BJ (cell line): ENCODE data around the gene ADGRE2. TPM values are rescaled to one million over a fixed set of nuclear protein-coding genes. Genes with fewer than 3 reads are reported as not detected.
"Not testable (repeated sequence)": the region's sequence is repeated elsewhere in the genome, so short reads cannot be mapped to it uniquely, and the experiment has no call there.

Experiments used
- CTCF ChIA-PET: fragments of 350-600 bp; formaldehyde crosslinking; extraction: SDS; loops from one replicate; lab custom pipeline; 2021; ENCODE audit warnings: antibody characterized with exemption, inconsistent platforms; lab: Yijun Ruan, JAX
- POLR2A ChIA-PET: fragments of 300-600 bp; sonication (Branson Sonifier 250); formaldehyde crosslinking; extraction: SDS; loops from one replicate; lab custom pipeline; 2021; ENCODE audit warnings: antibody characterized with exemption; lab: Charles Lee
- DNase-seq: peaks from one replicate; pipeline ENCODE4 v3.0.0-alpha.2; 2011; ENCODE audit warnings: low read depth
- H3K27me3 ChIP-seq: 2 replicates; pipeline ENCODE4 v1.6.0; 2011; ENCODE audit warnings: low read length; ENCODE audit not compliant: control insufficient read depth, insufficient read depth
- H3K36me3 ChIP-seq: 2 replicates; pipeline ENCODE4 v1.5.1; 2011; ENCODE audit warnings: low read length; ENCODE audit not compliant: control insufficient read depth, insufficient read depth
- H3K4me3 ChIP-seq: 2 replicates; pipeline ENCODE4 v1.5.1; 2011; ENCODE audit warnings: low read depth, mild to moderate bottlenecking, control low read depth, low read length
- polyA plus RNA-seq: library from polyadenylated mRNA; depleted of rRNA; stranded (reverse); fragments of >200 nt; gene quantifications from 2 replicates; pipeline ENCODE4 v1.2.3, GENCODE V29; 2011
- TF ChIP-seq, protein P1 (sequence below): IDR thresholded peaks from 2 replicates; pipeline ENCODE4 v1.5.1; 2011; ENCODE audit warnings: low read depth, mild to moderate bottlenecking, control low read depth, inconsistent platforms, low read length, moderate library complexity; ENCODE audit not compliant: insufficient read depth

The ADGRE2 gene
- polyA plus RNA-seq, 1 experiment: 0.72 TPM

DNA sequence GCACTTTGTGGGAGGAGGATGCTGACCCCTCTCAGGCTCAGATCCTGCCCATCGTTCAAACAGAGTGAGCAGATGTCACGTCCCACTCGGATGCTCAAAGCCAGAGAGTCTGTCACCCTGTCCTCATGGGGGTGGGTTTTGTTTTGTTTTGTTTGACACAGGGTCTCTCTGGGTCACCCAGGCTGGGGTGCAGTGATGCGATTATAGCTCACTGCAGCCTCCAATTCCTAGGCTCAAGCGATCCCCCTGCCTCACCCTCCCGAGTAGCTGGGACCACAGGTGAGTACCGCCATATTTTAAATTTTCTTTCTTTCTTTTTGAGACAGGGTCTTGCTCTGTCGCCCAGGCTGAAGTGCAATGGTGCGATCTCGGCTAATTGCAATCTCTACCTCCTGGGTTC, 4.0 kb downstream of the ADGRE2 start:
- ChIA-PET CTCF (no interaction called here), POLR2A (no interaction called here)
- TF ChIP-seq, protein P1, sequence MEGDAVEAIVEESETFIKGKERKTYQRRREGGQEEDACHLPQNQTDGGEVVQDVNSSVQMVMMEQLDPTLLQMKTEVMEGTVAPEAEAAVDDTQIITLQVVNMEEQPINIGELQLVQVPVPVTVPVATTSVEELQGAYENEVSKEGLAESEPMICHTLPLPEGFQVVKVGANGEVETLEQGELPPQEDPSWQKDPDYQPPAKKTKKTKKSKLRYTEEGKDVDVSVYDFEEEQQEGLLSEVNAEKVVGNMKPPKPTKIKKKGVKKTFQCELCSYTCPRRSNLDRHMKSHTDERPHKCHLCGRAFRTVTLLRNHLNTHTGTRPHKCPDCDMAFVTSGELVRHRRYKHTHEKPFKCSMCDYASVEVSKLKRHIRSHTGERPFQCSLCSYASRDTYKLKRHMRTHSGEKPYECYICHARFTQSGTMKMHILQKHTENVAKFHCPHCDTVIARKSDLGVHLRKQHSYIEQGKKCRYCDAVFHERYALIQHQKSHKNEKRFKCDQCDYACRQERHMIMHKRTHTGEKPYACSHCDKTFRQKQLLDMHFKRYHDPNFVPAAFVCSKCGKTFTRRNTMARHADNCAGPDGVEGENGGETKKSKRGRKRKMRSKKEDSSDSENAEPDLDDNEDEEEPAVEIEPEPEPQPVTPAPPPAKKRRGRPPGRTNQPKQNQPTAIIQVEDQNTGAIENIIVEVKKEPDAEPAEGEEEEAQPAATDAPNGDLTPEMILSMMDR: no peak
- Histone ChIP-seq H3K36me3 (peaks cover 2% of the 10 kb centered on the region; the same call in 1 of the 2 replicates), H3K4me3 (no peak overlapping the region), H3K27me3 (no peaks in the 10 kb centered on the region)
- no peak for DNase-seq

DNA sequence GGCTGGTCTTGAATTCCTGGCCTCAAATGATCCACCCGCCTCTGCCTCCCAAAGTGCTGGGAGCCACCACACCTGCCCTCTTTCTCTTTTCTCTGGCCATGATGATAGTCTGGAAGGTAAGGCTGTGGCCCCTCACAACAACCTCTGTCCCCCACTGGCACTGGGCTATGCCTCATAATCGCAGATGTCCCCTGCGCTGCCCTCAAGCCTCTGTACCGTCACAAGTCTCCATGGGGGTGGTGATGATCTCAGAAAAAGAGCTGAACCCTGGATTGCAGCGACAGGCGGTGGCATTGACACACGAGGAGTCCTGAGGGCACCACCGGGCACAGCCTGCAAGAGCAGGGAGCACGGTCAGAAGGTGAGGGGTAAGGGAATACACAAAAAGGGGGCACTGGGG, 4.6 kb downstream of the ADGRE2 start:
- H3K27me3 ChIP-seq, H3K36me3 ChIP-seq, POLR2A ChIA-PET, DNase-seq, CTCF ChIA-PET, H3K4me3 ChIP-seq: not testable (repeated sequence)

GRCh38 chr19:14772995-14773394, 5.4 kb downstream of the ADGRE2 start:
- H3K36me3 ChIP-seq: peaks cover 2% of the 10 kb centered on the region; the same call in 1 of the 2 replicates
- no peak for DNase-seq
- no peaks in the 10 kb centered on the region for H3K27me3 ChIP-seq
- TF ChIP-seq, protein P1: no peak
- CTCF ChIA-PET: no interaction called here
- no peak overlapping the region for H3K4me3 ChIP-seq
- POLR2A ChIA-PET: interaction anchor here (0.7 kb wide), 1 partner anchor 82 kb away, joined by 20 read pairs; no protein-coding TSS in a partner anchor

DNA sequence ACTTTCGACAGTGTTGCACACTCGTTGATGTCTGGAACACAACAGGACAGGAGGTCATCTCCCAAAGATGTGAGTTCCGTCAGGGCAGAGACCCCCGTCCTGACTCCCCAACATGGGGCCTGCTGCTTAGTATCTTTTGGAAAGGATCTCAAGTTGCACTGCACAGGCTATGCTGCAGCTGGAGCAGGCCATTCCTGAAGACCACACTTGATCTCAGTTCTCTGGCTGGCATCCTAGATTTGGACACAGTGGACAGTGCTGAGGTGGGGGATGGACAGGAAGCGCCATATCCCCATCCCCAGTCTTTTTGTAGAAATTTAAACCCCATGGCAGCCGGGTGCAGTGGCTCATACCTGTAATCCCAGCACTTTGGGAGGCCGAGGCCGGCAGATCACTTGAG, 5.9 kb downstream of the ADGRE2 start:
- no peak for DNase-seq
- Histone ChIP-seq H3K27me3 (no peaks in the 10 kb centered on the region), H3K36me3 (peaks cover 2% of the 10 kb centered on the region; the same call in 1 of the 2 replicates), H3K4me3 (no peak overlapping the region)
- POLR2A ChIA-PET: interaction anchor here (0.7 kb wide), 1 partner anchor 82 kb away, joined by 20 read pairs; no protein-coding TSS in a partner anchor
- TF ChIP-seq, protein P1: no peak
- CTCF ChIA-PET: no interaction called here

DNA sequence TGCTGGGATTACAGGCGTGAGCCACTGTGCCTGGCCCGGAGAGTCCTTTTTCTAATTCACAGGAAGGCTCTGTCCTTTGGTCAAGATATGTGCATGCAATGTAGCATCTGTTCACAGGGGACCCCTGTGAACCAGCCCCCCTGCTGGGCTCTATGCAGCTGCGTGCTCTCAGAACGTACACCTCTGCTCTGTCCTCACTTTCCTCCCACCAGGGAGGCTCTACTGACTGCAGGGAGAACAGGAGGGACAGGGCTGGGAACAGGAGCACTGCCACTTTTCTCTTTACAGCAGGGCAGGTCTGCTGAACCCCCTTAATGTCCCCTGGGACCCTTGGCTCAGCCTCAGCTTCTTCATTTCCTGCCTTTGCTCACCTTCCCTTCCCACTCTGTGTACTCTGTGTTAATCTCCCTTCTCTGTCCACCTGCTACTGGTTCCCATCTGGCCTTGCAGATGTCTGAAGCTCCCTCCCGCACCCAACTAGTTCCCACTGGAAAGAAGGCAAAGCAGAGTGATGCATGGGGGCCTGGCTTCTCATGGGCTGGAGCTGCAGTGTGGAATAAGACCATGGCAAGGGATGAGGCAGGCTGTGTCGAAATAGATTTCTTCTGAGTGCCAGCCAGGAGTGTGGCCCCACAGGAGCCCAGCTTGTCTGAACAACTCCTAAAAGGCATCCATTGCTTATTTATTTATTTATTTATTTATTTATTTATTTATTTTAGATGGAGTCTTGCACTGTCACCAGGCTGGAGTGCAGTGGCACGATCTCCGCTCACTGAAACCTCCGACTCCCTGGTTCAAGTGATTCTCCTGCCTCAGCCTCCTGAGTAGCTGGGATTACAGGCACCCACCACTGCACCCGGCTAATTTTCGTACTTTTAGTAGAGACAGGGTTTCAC, 7.2 kb downstream of the ADGRE2 start:
- Histone ChIP-seq H3K27me3 (no peaks in the 10 kb centered on the region), H3K36me3 (peaks cover 2% of the 10 kb centered on the region; the same call in 1 of the 2 replicates), H3K4me3 (no peak overlapping the region)
- DNase-seq: no peak
- CTCF ChIA-PET: no interaction called here
- TF ChIP-seq, protein P1: no peak
- POLR2A ChIA-PET: no interaction called here
